Uterus (tissue), 2 donors: Measurements from ENCODE around the gene S100A5.

ENCODE experiments used
- POLR2A ChIP-seq, 2 donors: fragments of 450-650 bp; IDR thresholded peaks; one replicate each; pipeline ENCODE4 v1.6.1; 2016; ENCODE audit warnings: antibody characterized with exemption in 2 of 2, mild to moderate bottlenecking in 1 of 2, moderate library complexity in 1 of 2
- TF ChIP-seq, protein P1 (sequence below), 4 experiments: fragments of 200-600 bp in 2 of 4; fragments of 450-650 bp in 2 of 4; sonication (generic) in 2 of 4; IDR thresholded peaks; one replicate each; pipeline ENCODE4 v1.5.1; 2016 to 2019; ENCODE audit warnings: antibody characterized with exemption in 4 of 4, mild to moderate bottlenecking in 2 of 4, moderate library complexity in 1 of 4

DNA sequence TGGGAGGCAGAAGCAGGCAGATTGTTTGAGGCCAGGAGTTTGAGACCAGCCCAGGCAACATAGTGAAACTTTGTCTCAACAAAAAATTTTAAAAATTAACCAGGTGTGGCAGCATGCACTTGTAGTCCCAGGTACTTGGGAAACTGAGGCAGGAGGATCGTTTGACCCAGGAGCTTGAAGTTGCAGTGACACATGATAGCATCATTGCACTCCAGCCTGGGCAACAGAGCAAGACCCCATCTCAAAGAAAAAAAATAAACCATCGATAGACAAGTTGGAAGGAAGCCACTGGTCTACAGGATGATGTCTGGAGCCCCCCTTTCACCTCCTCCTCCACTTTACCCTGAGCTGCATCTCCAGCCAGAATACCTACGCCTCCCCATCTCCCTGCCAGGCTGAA lies 21.5 kb downstream of the S100A5 start:
- TF ChIP-seq, protein P1, sequence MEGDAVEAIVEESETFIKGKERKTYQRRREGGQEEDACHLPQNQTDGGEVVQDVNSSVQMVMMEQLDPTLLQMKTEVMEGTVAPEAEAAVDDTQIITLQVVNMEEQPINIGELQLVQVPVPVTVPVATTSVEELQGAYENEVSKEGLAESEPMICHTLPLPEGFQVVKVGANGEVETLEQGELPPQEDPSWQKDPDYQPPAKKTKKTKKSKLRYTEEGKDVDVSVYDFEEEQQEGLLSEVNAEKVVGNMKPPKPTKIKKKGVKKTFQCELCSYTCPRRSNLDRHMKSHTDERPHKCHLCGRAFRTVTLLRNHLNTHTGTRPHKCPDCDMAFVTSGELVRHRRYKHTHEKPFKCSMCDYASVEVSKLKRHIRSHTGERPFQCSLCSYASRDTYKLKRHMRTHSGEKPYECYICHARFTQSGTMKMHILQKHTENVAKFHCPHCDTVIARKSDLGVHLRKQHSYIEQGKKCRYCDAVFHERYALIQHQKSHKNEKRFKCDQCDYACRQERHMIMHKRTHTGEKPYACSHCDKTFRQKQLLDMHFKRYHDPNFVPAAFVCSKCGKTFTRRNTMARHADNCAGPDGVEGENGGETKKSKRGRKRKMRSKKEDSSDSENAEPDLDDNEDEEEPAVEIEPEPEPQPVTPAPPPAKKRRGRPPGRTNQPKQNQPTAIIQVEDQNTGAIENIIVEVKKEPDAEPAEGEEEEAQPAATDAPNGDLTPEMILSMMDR (IDR thresholded peaks at IDR 0.05), result no peak
- no peak for TF ChIP-seq POLR2A (IDR thresholded peaks at IDR 0.05)
